Measurements from ENCODE around the gene PARN. TPM values are rescaled to one million over a fixed set of nuclear protein-coding genes. Genes with fewer than 3 reads are reported as not detected.
"Not testable (repeated sequence)": the region's sequence is repeated elsewhere in the genome, so short reads cannot be mapped to it uniquely, and the experiment has no call there.

The PARN gene
- total RNA-seq, 4 donors from 2014 or later: 11.4 to 26.9 (median 20.7) TPM

DNA sequence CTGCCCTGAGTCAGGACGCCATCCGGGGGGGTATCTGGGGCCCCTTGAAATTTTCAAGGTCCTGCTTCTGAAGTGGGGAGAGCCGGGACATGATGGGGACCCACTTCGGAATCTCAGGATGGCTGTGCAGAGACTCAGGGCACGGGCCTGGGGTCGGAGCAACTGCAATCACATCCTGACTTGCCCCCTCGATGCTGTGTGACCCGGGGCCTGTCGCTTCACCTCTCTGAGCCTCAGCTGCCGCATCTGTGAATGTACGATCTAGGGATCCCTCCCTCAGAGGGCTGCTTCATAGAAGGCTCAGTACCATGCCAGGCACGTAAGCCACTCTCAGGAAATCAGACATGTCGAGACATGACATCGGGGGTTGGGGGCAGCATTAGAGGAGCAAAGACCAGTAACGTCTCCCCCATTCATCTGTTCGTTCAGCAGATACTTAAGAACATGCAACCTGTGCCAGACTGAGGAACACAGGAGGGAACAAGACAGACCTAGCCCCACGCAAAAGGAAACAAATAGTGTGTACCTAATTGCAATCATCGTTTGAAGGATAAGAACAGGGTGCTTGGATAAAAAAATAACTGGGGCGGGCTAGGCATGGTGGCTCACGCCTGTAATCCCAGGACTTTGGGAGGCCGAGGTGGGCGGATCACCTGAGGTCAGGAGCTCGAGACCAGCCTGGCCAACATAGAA lies 229.6 kb downstream of the PARN start:
- 69 to 78% methylated on average over 13 to 15 of the region's 23 CpGs for WGBS, 2 donors
- Histone ChIP-seq H3K27me3 (no peaks in the 10 kb centered on the region), H3K4me3 (no peak overlapping the region), H3K27ac (peak overlapping the region; percentile 34 to 80 (median 78)), H3K4me1 (peaks cover 8 to 39% (median 18%) of the 10 kb centered on the region in 3 donors), H3K9me3 (no peaks in the 10 kb centered on the region), H3K36me3 (no peaks in the 10 kb centered on the region)
- DNase-seq: no peak
- intact Hi-C loops (cut with DNase I): no loop called here
- TF ChIP-seq POLR2A (IDR thresholded peaks at IDR 0.05): no peak
- TF ChIP-seq, protein P1, sequence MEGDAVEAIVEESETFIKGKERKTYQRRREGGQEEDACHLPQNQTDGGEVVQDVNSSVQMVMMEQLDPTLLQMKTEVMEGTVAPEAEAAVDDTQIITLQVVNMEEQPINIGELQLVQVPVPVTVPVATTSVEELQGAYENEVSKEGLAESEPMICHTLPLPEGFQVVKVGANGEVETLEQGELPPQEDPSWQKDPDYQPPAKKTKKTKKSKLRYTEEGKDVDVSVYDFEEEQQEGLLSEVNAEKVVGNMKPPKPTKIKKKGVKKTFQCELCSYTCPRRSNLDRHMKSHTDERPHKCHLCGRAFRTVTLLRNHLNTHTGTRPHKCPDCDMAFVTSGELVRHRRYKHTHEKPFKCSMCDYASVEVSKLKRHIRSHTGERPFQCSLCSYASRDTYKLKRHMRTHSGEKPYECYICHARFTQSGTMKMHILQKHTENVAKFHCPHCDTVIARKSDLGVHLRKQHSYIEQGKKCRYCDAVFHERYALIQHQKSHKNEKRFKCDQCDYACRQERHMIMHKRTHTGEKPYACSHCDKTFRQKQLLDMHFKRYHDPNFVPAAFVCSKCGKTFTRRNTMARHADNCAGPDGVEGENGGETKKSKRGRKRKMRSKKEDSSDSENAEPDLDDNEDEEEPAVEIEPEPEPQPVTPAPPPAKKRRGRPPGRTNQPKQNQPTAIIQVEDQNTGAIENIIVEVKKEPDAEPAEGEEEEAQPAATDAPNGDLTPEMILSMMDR (IDR thresholded peaks at IDR 0.05): no peak

DNA sequence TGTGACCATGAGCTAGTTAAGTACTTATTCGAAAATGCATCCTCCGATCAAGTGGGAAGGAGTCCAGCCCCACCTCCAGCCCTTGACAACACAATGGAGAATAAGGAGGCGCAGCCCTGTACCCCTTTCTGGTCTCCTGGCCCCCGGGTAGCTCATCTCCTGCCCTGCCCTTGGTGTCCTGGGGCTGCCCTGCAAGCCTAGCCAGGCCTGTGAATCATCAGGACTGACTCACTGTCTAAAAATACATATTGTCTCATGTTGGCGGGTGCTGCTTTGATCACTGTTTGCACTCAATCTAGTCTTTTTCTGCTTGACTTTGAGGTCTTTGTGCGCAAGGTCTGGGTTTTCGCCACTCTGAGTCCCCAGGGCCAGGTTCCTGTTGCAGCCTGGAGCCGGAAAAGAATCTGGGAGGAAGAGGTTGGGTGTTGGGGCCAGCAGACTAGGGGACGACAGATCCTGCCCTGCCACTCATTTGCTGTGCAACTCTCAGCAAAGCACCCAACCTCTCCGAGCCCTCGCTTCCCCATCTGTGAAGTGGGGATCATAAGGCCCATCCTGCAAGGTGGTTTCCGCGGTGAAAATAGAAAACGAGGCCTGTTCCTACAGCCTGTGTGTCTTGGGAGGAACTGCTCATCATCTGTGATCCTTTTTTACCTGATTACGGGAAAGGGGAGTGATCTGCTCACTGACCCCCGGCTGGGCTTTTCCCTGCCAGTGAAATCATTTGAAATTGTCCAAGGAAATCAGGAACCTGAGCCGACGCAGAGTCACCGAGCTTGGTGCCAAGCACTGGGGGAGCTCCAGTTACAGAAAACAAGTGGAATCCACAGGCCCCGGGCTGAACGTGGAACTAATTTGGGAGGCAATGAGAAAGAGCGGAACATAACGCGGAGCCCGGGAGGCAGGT lies 230.4 kb downstream of the PARN start:
- DNase-seq: no peak
- Histone ChIP-seq H3K36me3 (no peaks in the 10 kb centered on the region), H3K27ac (peak overlapping the region; percentile 34 to 80 (median 78)), H3K27me3 (no peaks in the 10 kb centered on the region), H3K9me3 (no peaks in the 10 kb centered on the region), H3K4me1 (peaks cover 8 to 34% (median 18%) of the 10 kb centered on the region in 3 donors), H3K4me3 (peak overlapping the region in 1 of 4 donors; percentile 23)
- TF ChIP-seq, protein P1 (IDR thresholded peaks at IDR 0.05): no peak
- TF ChIP-seq POLR2A (IDR thresholded peaks at IDR 0.05): no peak
- intact Hi-C loops (cut with DNase I): no loop called here
- WGBS, 2 donors: 13 to 36% methylated on average over 11 to 22 of the region's 25 CpGs

GRCh38 chr16:14398014-14398717 lies 231.9 kb downstream of the PARN start:
- no peak for DNase-seq
- H3K27ac ChIP-seq: peak overlapping the region in 2 of 4 donors; percentile 77 to 78
- H3K4me3 ChIP-seq: no peak overlapping the region
- H3K4me1 ChIP-seq: peaks cover 8 to 34% (median 18%) of the 10 kb centered on the region in 3 donors
- H3K27me3 ChIP-seq: no peaks in the 10 kb centered on the region
- WGBS, 2 donors: 65 to 74% methylated on average over 5 to 10 of the region's 11 CpGs
- intact Hi-C loops (cut with DNase I): no loop called here
- no peaks in the 10 kb centered on the region for H3K9me3 ChIP-seq
- H3K36me3 ChIP-seq: no peaks in the 10 kb centered on the region
- TF ChIP-seq, protein P1 (IDR thresholded peaks at IDR 0.05): no peak
- TF ChIP-seq POLR2A (IDR thresholded peaks at IDR 0.05): no peak

GRCh38 chr16:14395710-14396304 lies 234.3 kb downstream of the PARN start:
- H3K4me3 ChIP-seq; H3K27me3 ChIP-seq; DNase-seq; H3K36me3 ChIP-seq; H3K9me3 ChIP-seq; intact Hi-C loops (cut with DNase I); H3K27ac ChIP-seq: not testable (repeated sequence)
- WGBS, 2 donors: 65 to 79% methylated on average over 9 to 10 of the region's 10 CpGs
- peaks cover 8 to 29% (median 18%) of the 10 kb centered on the region in 3 donors for H3K4me1 ChIP-seq

- no peak for DNase-seq
- Histone ChIP-seq H3K4me3 (no peak overlapping the region), H3K4me1 (peaks cover 7 to 20% (median 13%) of the 10 kb centered on the region in 3 donors), H3K36me3 (no peaks in the 10 kb centered on the region), H3K27me3 (no peaks in the 10 kb centered on the region), H3K9me3 (no peaks in the 10 kb centered on the region), H3K27ac (no peak overlapping the region)
- intact Hi-C loops (cut with DNase I): no loop called here
- 70 to 89% methylated on average over 3 of the region's 3 CpGs for WGBS, 2 donors
- TF ChIP-seq, protein P1 (IDR thresholded peaks at IDR 0.05): no peak
- no peak for TF ChIP-seq POLR2A (IDR thresholded peaks at IDR 0.05)
Measured at GRCh38 chr16:14394834-14395233, 235.2 kb downstream of the PARN start.
